ENCODE results near the gene FOXO1.

The FOXO1 gene

GRCh38 chr13:40539576-40540327 lies 126.7 kb downstream of the FOXO1 start:
- Mint-ChIP-seq H3K36me3 (ENCODE audit: low read depth) (no peaks in the 10 kb centered on the region), H3K27ac (no peak overlapping the region), H3K9me3 (no peaks in the 10 kb centered on the region), H3K4me1 (ENCODE audit: low read depth) (peaks cover 21% of the 10 kb centered on the region), H3K27me3 (no peaks in the 10 kb centered on the region), H3K4me3 (no peak overlapping the region)
- intact Hi-C loops (cut with micrococcal nuclease) = no loop called here

GRCh38 chr13:40537146-40537895 lies 129.1 kb downstream of the FOXO1 start:
- peaks cover 21% of the 10 kb centered on the region for H3K4me1 Mint-ChIP-seq (ENCODE audit: low read depth)
- H3K36me3 Mint-ChIP-seq (ENCODE audit: low read depth) = no peaks in the 10 kb centered on the region
- H3K27me3 Mint-ChIP-seq = no peaks in the 10 kb centered on the region
- no peak overlapping the region for H3K4me3 Mint-ChIP-seq
- H3K27ac Mint-ChIP-seq = no peak overlapping the region
- no peaks in the 10 kb centered on the region for H3K9me3 Mint-ChIP-seq
- intact Hi-C loops (cut with micrococcal nuclease) = no loop called here

- Mint-ChIP-seq H3K9me3 (no peaks in the 10 kb centered on the region), H3K36me3 (ENCODE audit: low read depth) (no peaks in the 10 kb centered on the region)
- intact Hi-C loops (cut with micrococcal nuclease) = no loop called here
Observed at GRCh38 chr13:40536443-40537113, 129.9 kb downstream of the FOXO1 start.

GRCh38 chr13:40535345-40535836 lies 131.1 kb downstream of the FOXO1 start:
- no peaks in the 10 kb centered on the region for H3K36me3 Mint-ChIP-seq (ENCODE audit: low read depth)
- no peaks in the 10 kb centered on the region for H3K9me3 Mint-ChIP-seq

More at GRCh38 chr13:40536443-40537113, 129.9 kb downstream of the FOXO1 start:
- no peak overlapping the region for H3K4me3 Mint-ChIP-seq
- no peaks in the 10 kb centered on the region for H3K27me3 Mint-ChIP-seq
- H3K4me1 Mint-ChIP-seq (ENCODE audit: low read depth) = peaks cover 21% of the 10 kb centered on the region
- no peak overlapping the region for H3K27ac Mint-ChIP-seq

GRCh38 chr13:40534456-40534855 lies 132.0 kb downstream of the FOXO1 start:
- H3K27ac Mint-ChIP-seq = no peak overlapping the region
- no peak overlapping the region for H3K4me3 Mint-ChIP-seq
- H3K4me1 Mint-ChIP-seq (ENCODE audit: low read depth) = peaks cover 12% of the 10 kb centered on the region

More at GRCh38 chr13:40535345-40535836, 131.1 kb downstream of the FOXO1 start:
- intact Hi-C loops (cut with micrococcal nuclease) = no loop called here
- Mint-ChIP-seq H3K4me3 (no peak overlapping the region), H3K27me3 (no peaks in the 10 kb centered on the region), H3K27ac (peak overlapping the region; percentile 54), H3K4me1 (ENCODE audit: low read depth) (peaks cover 21% of the 10 kb centered on the region)

GRCh38 chr13:40533072-40533471 lies 133.4 kb downstream of the FOXO1 start:
- Mint-ChIP-seq H3K36me3 (ENCODE audit: low read depth) (no peaks in the 10 kb centered on the region), H3K9me3 (peaks cover 3% of the 10 kb centered on the region), H3K4me3 (no peak overlapping the region), H3K27me3 (no peaks in the 10 kb centered on the region), H3K27ac (no peak overlapping the region), H3K4me1 (ENCODE audit: low read depth) (peaks cover 10% of the 10 kb centered on the region)
- intact Hi-C loops (cut with micrococcal nuclease) = no loop called here

More at GRCh38 chr13:40534456-40534855, 132.0 kb downstream of the FOXO1 start:
- intact Hi-C loops (cut with micrococcal nuclease) = no loop called here
- H3K9me3 Mint-ChIP-seq = no peaks in the 10 kb centered on the region
- H3K36me3 Mint-ChIP-seq (ENCODE audit: low read depth) = no peaks in the 10 kb centered on the region
- H3K27me3 Mint-ChIP-seq = no peaks in the 10 kb centered on the region

GRCh38 chr13:40530961-40531360 lies 135.5 kb downstream of the FOXO1 start:
- H3K27me3 Mint-ChIP-seq = no peaks in the 10 kb centered on the region
- H3K4me1 Mint-ChIP-seq (ENCODE audit: low read depth) = peaks cover 4% of the 10 kb centered on the region
- no peaks in the 10 kb centered on the region for H3K36me3 Mint-ChIP-seq (ENCODE audit: low read depth)
- intact Hi-C loops (cut with micrococcal nuclease) = no loop called here
- peaks cover 13% of the 10 kb centered on the region for H3K9me3 Mint-ChIP-seq
- no peak overlapping the region for H3K27ac Mint-ChIP-seq
- H3K4me3 Mint-ChIP-seq = no peak overlapping the region

- Mint-ChIP-seq H3K27me3 (no peaks in the 10 kb centered on the region), H3K9me3 (peaks cover 13% of the 10 kb centered on the region), H3K36me3 (ENCODE audit: low read depth) (no peaks in the 10 kb centered on the region), H3K27ac (no peak overlapping the region), H3K4me1 (ENCODE audit: low read depth) (no peaks in the 10 kb centered on the region), H3K4me3 (no peak overlapping the region)
- intact Hi-C loops (cut with micrococcal nuclease) = no loop called here
Observed at GRCh38 chr13:40528881-40529280, 137.6 kb downstream of the FOXO1 start.

GRCh38 chr13:40527914-40528313 lies 138.5 kb downstream of the FOXO1 start:
- Mint-ChIP-seq H3K4me3 (no peak overlapping the region), H3K27me3 (no peaks in the 10 kb centered on the region), H3K36me3 (ENCODE audit: low read depth) (no peaks in the 10 kb centered on the region), H3K9me3 (peaks cover 13% of the 10 kb centered on the region), H3K4me1 (ENCODE audit: low read depth) (no peaks in the 10 kb centered on the region), H3K27ac (no peak overlapping the region)
- intact Hi-C loops (cut with micrococcal nuclease) = no loop called here

GRCh38 chr13:40522282-40522681 lies 144.2 kb downstream of the FOXO1 start:
- Mint-ChIP-seq H3K27me3 (peaks cover 2% of the 10 kb centered on the region), H3K27ac (no peak overlapping the region), H3K4me3 (no peak overlapping the region), H3K36me3 (ENCODE audit: low read depth) (no peaks in the 10 kb centered on the region), H3K9me3 (peaks cover 2% of the 10 kb centered on the region), H3K4me1 (ENCODE audit: low read depth) (peaks cover 9% of the 10 kb centered on the region)
- intact Hi-C loops (cut with micrococcal nuclease) = no loop called here

GRCh38 chr13:40520916-40521315 lies 145.5 kb downstream of the FOXO1 start:
- Mint-ChIP-seq H3K36me3 (ENCODE audit: low read depth) (no peaks in the 10 kb centered on the region), H3K4me1 (ENCODE audit: low read depth) (peaks cover 9% of the 10 kb centered on the region), H3K27me3 (peaks cover 2% of the 10 kb centered on the region), H3K4me3 (no peak overlapping the region), H3K27ac (no peak overlapping the region), H3K9me3 (no peaks in the 10 kb centered on the region)
- intact Hi-C loops (cut with micrococcal nuclease) = no loop called here

GRCh38 chr13:40519637-40520036 lies 146.8 kb downstream of the FOXO1 start:
- Mint-ChIP-seq H3K27me3 (peaks cover 2% of the 10 kb centered on the region), H3K27ac (no peak overlapping the region), H3K4me3 (no peak overlapping the region), H3K4me1 (ENCODE audit: low read depth) (peaks cover 16% of the 10 kb centered on the region), H3K9me3 (no peaks in the 10 kb centered on the region), H3K36me3 (ENCODE audit: low read depth) (no peaks in the 10 kb centered on the region)
- intact Hi-C loops (cut with micrococcal nuclease) = no loop called here

- Mint-ChIP-seq H3K36me3 (ENCODE audit: low read depth) (no peaks in the 10 kb centered on the region), H3K9me3 (no peaks in the 10 kb centered on the region), H3K27me3 (peaks cover 2% of the 10 kb centered on the region), H3K27ac (no peak overlapping the region), H3K4me1 (ENCODE audit: low read depth) (peaks cover 21% of the 10 kb centered on the region), H3K4me3 (no peak overlapping the region)
- intact Hi-C loops (cut with micrococcal nuclease) = no loop called here
Observed at GRCh38 chr13:40518481-40518882, 148.0 kb downstream of the FOXO1 start.

Measured in dendritic cell treated with granulocyte-macrophage colony-stimulating factor and Interleukin-4, amounts not matched to agents 40 ng/mL and 50 ng/mL, for 4 days (primary cell).